Lower lobe of right lung (tissue), 2 donors: Measurements from ENCODE around the gene SDC3. TPM values are rescaled to one million over a fixed set of nuclear protein-coding genes. Genes with fewer than 3 reads are reported as not detected.
A peak's percentile ranks its signal among the peaks of the same experiment; 100 is the strongest.

Experiments
- ATAC-seq, 2 donors: fragments of 200-7000 bp; cut with Tn5 transposase; one replicate each; pipeline ENCODE4 v1.9.1; 2020 to 2022; ENCODE audit warnings: mild to moderate bottlenecking in 2 of 2, moderate library complexity in 2 of 2
- DNase-seq: peaks from one replicate; pipeline ENCODE4 v3.0.0-alpha.2; 2020
- H3K27ac ChIP-seq: fragments of 200-600 bp; one replicate; pipeline ENCODE4 v1.8.0; 2022
- H3K27me3 ChIP-seq: fragments of 200-600 bp; one replicate; pipeline ENCODE4 v1.8.0; 2022; ENCODE audit warnings: low read depth
- H3K36me3 ChIP-seq: fragments of 200-600 bp; one replicate; pipeline ENCODE4 v1.8.0; 2022; ENCODE audit warnings: mild to moderate bottlenecking
- H3K4me1 ChIP-seq: fragments of 200-600 bp; one replicate; pipeline ENCODE4 v1.8.0; 2022
- H3K4me3 ChIP-seq: fragments of 200-600 bp; one replicate; pipeline ENCODE4 v1.8.0; 2022; ENCODE audit warnings: mild to moderate bottlenecking
- H3K9me3 ChIP-seq: fragments of 200-600 bp; one replicate; pipeline ENCODE4 v1.8.0; 2022
- intact Hi-C: fragments of 100-400 bp; cut with DNase I; formaldehyde crosslinking; loops from one replicate; pipeline ENCODE4 v1.11.0; 2022
- total RNA-seq: library from RNA; stranded (reverse); fragmentation: NEBNext Ultra II Directional; extraction: Animal tissue kit (Norgen Biotek cat#: 25700); gene quantifications from one replicate; pipeline ENCODE4 v1.2.1, GENCODE V29; 2021
- TF ChIP-seq, protein P1 (sequence below): fragments of 200-600 bp; IDR thresholded peaks from one replicate; pipeline ENCODE4 v1.8.0; 2022; ENCODE audit warnings: antibody characterized with exemption, mild to moderate bottlenecking
- donor health status: DM: no; HTN: yes; CAD: no; lungs with severe emphysema.

Gene SDC3
- total RNA-seq, 1 donor from 2014 or later: 43.5 TPM

DNA sequence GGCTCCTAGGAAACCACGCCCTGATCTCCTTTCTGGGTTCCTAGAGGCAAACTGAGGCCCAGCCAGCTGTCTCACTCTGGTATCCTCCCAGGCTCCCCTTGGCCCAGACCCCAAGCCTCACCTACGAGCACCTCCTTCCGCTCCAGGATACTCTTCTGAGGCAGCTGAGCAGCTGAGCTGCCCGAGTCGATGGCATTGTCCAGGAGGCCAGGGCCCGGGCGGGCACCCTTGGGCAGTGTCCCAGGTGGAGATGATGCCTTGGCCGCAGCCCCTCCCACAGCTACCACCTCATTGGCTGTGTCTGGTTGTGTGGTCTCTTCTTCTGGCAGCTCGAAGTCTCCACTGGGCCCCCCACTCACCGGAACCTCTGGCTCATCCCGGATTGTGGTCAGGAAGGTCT is 34.4 kb downstream of the SDC3 start:
- DNase-seq: no peak
- no peak overlapping the region for H3K4me3 ChIP-seq
- H3K36me3 ChIP-seq: peaks cover 8% of the 10 kb centered on the region
- intact Hi-C loops: no loop called here
- peaks cover 24% of the 10 kb centered on the region for H3K4me1 ChIP-seq
- no peaks in the 10 kb centered on the region for H3K27me3 ChIP-seq
- H3K9me3 ChIP-seq: peaks cover 5% of the 10 kb centered on the region
- TF ChIP-seq, protein P1, sequence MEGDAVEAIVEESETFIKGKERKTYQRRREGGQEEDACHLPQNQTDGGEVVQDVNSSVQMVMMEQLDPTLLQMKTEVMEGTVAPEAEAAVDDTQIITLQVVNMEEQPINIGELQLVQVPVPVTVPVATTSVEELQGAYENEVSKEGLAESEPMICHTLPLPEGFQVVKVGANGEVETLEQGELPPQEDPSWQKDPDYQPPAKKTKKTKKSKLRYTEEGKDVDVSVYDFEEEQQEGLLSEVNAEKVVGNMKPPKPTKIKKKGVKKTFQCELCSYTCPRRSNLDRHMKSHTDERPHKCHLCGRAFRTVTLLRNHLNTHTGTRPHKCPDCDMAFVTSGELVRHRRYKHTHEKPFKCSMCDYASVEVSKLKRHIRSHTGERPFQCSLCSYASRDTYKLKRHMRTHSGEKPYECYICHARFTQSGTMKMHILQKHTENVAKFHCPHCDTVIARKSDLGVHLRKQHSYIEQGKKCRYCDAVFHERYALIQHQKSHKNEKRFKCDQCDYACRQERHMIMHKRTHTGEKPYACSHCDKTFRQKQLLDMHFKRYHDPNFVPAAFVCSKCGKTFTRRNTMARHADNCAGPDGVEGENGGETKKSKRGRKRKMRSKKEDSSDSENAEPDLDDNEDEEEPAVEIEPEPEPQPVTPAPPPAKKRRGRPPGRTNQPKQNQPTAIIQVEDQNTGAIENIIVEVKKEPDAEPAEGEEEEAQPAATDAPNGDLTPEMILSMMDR: no peak
- ATAC-seq: no peak
- no peak overlapping the region for H3K27ac ChIP-seq

DNA sequence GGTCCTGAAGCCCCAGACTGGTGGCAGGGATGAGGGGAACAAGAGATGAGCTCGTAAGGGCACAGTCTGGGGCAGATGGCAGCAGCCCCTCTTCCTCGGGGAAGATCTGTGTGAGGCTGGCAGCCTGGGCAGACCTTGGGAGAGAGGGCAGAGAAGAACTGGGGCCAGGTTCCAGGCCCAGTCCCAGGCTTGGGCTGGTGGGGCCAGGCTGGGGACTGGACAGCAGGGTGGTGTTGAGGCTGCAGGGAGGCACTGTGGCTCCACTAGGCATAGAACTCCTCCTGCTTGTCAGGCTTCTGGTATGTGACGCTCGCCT is 35.7 kb downstream of the SDC3 start:
- Histone ChIP-seq H3K27me3 (no peaks in the 10 kb centered on the region), H3K36me3 (peaks cover 8% of the 10 kb centered on the region), H3K9me3 (peaks cover 5% of the 10 kb centered on the region), H3K4me1 (peaks cover 13% of the 10 kb centered on the region), H3K27ac (no peak overlapping the region), H3K4me3 (no peak overlapping the region)
- intact Hi-C loops: no loop called here
- ATAC-seq (no peak), DNase-seq (no peak)
- TF ChIP-seq, protein P1: no peak

DNA sequence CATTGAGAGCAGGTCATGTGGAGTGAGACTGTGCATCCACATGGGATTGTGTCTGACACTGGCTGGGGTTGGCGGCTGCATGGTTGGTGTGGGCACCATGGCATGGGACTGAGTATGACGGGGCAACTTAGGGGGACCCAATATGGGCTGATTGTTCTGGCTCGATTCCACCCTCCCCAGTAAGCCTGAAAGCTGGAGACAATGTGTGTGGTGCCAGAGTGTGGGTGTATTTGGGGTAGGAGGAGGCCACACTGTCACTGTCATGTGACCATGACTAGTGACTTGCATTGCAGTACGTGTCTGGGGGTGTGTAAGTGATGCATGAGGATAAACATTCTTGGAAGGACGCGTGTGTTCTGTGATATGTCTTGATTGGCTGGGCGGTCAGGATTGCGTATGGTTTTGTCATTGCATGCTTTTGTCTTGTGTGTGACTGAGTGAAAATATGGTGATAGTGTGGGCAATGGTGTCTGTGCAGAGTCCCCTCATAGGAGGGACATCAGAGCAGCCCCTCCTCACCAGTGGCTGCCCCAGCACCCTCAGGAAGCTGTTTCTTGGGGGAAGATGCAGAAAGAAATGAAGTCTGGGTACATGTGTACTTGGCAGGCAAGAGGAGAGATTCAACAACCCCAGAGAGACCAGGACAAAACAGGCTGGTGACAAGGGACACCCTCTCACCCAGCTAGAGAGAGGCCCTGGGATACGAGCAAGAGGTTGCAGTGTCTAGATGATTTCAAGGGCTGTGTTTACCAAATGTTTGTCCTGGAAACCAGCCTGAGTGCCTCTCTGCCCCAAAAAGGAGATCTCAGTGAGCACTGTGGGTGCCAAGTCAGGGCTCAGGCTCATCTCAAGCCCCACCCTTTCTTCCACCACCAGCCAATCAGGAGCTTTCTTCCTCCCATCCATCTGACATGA is 36.3 kb downstream of the SDC3 start:
- intact Hi-C loops: no loop called here
- peak; percentile 41 to 57 for ATAC-seq
- TF ChIP-seq, protein P1: no peak
- peaks cover 5% of the 10 kb centered on the region for H3K9me3 ChIP-seq
- peaks cover 7% of the 10 kb centered on the region for H3K4me1 ChIP-seq
- no peaks in the 10 kb centered on the region for H3K27me3 ChIP-seq
- no peak overlapping the region for H3K27ac ChIP-seq
- H3K4me3 ChIP-seq: no peak overlapping the region
- peaks cover 8% of the 10 kb centered on the region for H3K36me3 ChIP-seq
- no peak for DNase-seq

DNA sequence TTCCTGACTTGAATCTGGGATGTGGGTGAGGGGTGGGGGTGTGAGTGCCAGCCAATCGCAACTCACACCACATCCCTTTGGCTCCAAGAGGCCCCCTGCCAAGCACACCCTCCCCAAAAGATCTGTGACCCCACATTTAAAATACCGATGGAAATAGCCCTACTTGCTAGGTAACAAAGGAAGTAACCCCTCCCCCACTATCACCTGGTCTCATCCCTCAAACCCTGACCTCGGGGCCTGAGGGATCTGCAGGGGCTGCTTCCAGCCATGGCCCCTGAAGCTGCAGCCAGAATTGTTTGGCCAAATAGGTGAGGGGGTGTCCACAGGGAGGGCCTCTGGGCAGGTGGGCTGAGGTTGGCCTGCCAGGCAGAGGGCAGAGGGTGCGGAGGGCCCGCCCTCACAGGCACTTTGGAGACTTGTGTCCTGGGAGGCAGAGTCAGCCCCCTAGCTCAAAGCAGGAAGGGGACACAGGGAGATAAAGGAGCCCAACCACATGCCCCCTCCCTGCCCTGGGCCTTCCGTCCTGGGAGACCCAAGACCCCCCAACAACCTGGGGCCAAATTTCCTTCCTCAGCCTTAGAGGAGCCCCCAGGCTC is 37.2 kb downstream of the SDC3 start:
- intact Hi-C loops: no loop called here
- no peaks in the 10 kb centered on the region for H3K4me1 ChIP-seq
- DNase-seq (no peak), ATAC-seq (no peak)
- TF ChIP-seq, protein P1: no peak
- H3K27me3 ChIP-seq: no peaks in the 10 kb centered on the region
- no peak overlapping the region for H3K27ac ChIP-seq
- peaks cover 5% of the 10 kb centered on the region for H3K9me3 ChIP-seq
- no peak overlapping the region for H3K4me3 ChIP-seq
- peaks cover 2% of the 10 kb centered on the region for H3K36me3 ChIP-seq

DNA sequence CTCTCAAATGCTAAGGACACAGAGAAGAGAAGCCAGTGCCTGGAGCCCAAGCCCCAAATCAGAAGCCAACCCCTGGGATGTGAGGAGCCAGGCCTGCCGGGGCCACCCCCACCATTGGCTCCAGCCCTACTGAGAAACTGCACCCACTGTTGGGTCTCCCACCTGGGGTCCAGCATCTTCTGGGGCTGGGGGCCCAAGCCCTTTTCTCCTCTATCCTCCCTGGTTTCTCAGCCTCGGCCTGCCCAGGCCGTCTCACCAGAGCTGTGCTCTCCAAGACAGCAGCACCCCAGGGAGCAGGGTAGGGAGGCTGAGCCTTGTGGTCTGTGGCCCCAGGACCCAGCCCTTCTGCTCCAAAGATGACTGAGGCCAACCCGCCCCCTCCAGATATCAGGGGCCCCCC is 37.9 kb downstream of the SDC3 start:
- DNase-seq: no peak
- H3K27me3 ChIP-seq: no peaks in the 10 kb centered on the region
- H3K36me3 ChIP-seq: no peaks in the 10 kb centered on the region
- intact Hi-C loops: no loop called here
- H3K4me3 ChIP-seq: no peak overlapping the region
- TF ChIP-seq, protein P1: no peak
- ATAC-seq: no peak
- H3K27ac ChIP-seq: no peak overlapping the region
- H3K4me1 ChIP-seq: no peaks in the 10 kb centered on the region
- H3K9me3 ChIP-seq: peaks cover 5% of the 10 kb centered on the region
